ENCODE measurements around the gene RIPOR2. TPM values are rescaled to one million over a fixed set of nuclear protein-coding genes. Genes with fewer than 3 reads are reported as not detected.
A peak's percentile ranks its signal among the peaks of the same experiment; 100 is the strongest.

RIPOR2 gene, protein sequence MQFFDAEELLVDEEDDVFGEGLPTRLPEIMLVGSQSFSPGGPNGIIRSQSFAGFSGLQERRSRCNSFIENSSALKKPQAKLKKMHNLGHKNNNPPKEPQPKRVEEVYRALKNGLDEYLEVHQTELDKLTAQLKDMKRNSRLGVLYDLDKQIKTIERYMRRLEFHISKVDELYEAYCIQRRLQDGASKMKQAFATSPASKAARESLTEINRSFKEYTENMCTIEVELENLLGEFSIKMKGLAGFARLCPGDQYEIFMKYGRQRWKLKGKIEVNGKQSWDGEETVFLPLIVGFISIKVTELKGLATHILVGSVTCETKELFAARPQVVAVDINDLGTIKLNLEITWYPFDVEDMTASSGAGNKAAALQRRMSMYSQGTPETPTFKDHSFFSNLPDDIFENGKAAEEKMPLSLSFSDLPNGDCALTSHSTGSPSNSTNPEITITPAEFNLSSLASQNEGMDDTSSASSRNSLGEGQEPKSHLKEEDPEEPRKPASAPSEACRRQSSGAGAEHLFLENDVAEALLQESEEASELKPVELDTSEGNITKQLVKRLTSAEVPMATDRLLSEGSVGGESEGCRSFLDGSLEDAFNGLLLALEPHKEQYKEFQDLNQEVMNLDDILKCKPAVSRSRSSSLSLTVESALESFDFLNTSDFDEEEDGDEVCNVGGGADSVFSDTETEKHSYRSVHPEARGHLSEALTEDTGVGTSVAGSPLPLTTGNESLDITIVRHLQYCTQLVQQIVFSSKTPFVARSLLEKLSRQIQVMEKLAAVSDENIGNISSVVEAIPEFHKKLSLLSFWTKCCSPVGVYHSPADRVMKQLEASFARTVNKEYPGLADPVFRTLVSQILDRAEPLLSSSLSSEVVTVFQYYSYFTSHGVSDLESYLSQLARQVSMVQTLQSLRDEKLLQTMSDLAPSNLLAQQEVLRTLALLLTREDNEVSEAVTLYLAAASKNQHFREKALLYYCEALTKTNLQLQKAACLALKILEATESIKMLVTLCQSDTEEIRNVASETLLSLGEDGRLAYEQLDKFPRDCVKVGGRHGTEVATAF
- 2.4 TPM for polyA plus RNA-seq (2013, experiment 1 of 2)
- polyA plus RNA-seq (2013, experiment 2 of 2) = 2.5 TPM

DNA sequence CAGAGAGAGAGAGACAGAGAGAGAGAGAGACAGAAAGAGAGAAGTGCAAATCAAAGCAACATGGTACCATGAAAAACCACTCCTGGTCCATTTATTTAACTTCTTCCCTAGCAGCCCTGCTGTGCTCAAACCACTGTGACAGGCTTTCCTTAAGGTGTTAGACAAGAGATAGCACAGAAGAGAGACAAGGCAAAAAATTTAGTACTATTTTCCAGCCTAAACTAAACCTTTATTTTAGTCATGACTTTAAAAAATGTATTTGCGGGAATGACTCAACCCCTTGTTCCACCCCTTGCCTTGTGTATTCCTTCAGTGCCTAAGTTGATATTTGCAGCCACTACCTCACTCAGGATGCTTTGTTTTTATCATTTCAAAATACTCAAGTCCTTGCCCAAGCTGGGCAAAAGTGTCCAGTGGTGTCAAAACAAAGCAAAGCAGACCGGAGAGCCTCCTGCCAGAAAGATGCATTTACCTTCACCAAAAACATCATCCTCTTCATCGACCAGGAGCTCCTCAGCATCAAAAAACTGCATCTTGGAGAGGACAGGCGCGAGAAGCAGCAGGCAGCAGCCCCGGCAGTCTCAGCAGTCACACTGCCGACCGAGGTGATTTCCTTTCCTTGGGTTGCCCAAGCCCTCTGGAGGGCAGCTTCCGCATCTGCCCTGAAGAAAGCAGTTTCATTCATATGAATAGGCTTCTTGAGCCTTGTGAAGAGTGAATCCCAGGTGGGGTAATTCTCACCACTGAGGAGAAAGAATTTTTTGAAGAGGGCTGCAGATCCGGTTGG lies at the start of gene RIPOR2:
TSS of gene RIPOR2 (minus strand) at position 595 of the 787 bp plus-strand sequence. CDS start at position 533, 62 bp downstream.
- no peaks in the 10 kb centered on the region for H3K27me3 ChIP-seq (ENCODE audit: insufficient read depth, low read length, poor library complexity)
- no peak within 1 kb of the TSS for H4K8ac ChIP-seq (ENCODE audit: low read depth, low read length)
- peak within 1 kb of the TSS; percentile 12 for H3K4me2 ChIP-seq (ENCODE audit: low read length)
- H3K4ac ChIP-seq (ENCODE audit: low read depth, low read length) = peak within 1 kb of the TSS; percentile 70
- no peak within 1 kb of the TSS for H3K9ac ChIP-seq (ENCODE audit: low read length)
- peaks cover 3% of the 10 kb centered on the region for H3K4me1 ChIP-seq (ENCODE audit: control insufficient read depth, low read depth, low read length)
- H4K5ac ChIP-seq (ENCODE audit: low read length) = no peak within 1 kb of the TSS
- peak within 1 kb of the TSS; percentile 73 for H2BK120ac ChIP-seq (ENCODE audit: low read depth, low read length)
- no peak within 1 kb of the TSS for H2AK5ac ChIP-seq (ENCODE audit: low read length)
- no peaks in the 10 kb centered on the region for H3K36me3 ChIP-seq (ENCODE audit: control insufficient read depth, insufficient read depth, low read length)
- peak within 1 kb of the TSS; percentile 96 for H2BK15ac ChIP-seq (replicated peaks; ENCODE audit: low read depth)
- H3K79me2 ChIP-seq (ENCODE audit: control insufficient read depth, insufficient read depth, low read length) = no peaks in the 10 kb centered on the region
- peak within 1 kb of the TSS; percentile 80 for H3K18ac ChIP-seq (ENCODE audit: low read length)
- H3K23ac ChIP-seq (ENCODE audit: low read length) = no peak within 1 kb of the TSS
- peak within 1 kb of the TSS; percentile 45 for H3K56ac ChIP-seq (ENCODE audit: low read length)
- DNase-seq = peak; percentile 87
- no peaks in the 10 kb centered on the region for H3K79me1 ChIP-seq (ENCODE audit: low read length)
- peak within 1 kb of the TSS; percentile 11 for H2BK5ac ChIP-seq (ENCODE audit: low read length)
- H3K4me3 ChIP-seq (ENCODE audit: low read length) = no peak within 1 kb of the TSS
- peak within 1 kb of the TSS; percentile 38 for H3K27ac ChIP-seq (ENCODE audit: low read depth, low read length)
- no CpG with 5 or more reads among the region's 10 CpGs for WGBS (ENCODE audit: extremely low coverage, insufficient coverage, low lambda C conversion rate)

DNA sequence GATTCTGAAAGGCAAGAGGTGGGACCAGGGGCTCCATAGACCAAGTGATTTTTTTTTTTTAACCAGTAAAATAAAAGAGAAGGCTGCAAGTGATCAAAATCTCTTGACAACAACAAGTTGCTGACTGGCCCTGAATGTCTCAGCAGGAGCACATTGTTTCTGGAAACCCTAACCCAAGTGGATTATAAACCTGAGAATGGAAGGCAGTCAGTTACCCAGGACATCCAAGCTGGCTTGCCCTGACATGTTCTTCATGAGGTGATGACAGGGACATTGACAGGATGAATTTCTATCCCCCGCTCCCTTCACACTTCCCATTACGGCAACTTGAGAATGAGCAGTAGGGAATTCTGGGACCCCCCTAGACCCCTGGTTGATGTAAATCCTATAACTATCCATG lies 49.6 kb upstream of the RIPOR2 start:
- Histone ChIP-seq H3K79me2 (ENCODE audit: control insufficient read depth, insufficient read depth, low read length) (no peaks in the 10 kb centered on the region), H3K4me2 (ENCODE audit: low read length) (no peak overlapping the region), H2BK5ac (ENCODE audit: low read length) (no peak overlapping the region), H4K8ac (ENCODE audit: low read depth, low read length) (no peak overlapping the region), H3K4ac (ENCODE audit: low read depth, low read length) (peak overlapping the region; percentile 93), H2AK5ac (ENCODE audit: low read length) (no peak overlapping the region), H3K36me3 (ENCODE audit: control insufficient read depth, insufficient read depth, low read length) (no peaks in the 10 kb centered on the region), H3K79me1 (ENCODE audit: low read length) (no peaks in the 10 kb centered on the region), H3K56ac (ENCODE audit: low read length) (no peak overlapping the region), H3K4me3 (ENCODE audit: low read length) (no peak overlapping the region), H3K27me3 (ENCODE audit: insufficient read depth, low read length, poor library complexity) (no peaks in the 10 kb centered on the region), H2BK120ac (ENCODE audit: low read depth, low read length) (peak overlapping the region; percentile 85), H4K5ac (ENCODE audit: low read length) (no peak overlapping the region), H3K4me1 (ENCODE audit: control insufficient read depth, low read depth, low read length) (peaks cover 12% of the 10 kb centered on the region), H2BK15ac (replicated peaks; ENCODE audit: low read depth) (no peak overlapping the region), H3K9ac (ENCODE audit: low read length) (no peak overlapping the region), H3K23ac (ENCODE audit: low read length) (no peak overlapping the region), H3K18ac (ENCODE audit: low read length) (peak overlapping the region; percentile 99), H3K27ac (ENCODE audit: low read depth, low read length) (peak overlapping the region; percentile 49)
- DNase-seq = peak; percentile 66
- WGBS (ENCODE audit: extremely low coverage, insufficient coverage, low lambda C conversion rate) = no CpG with 5 or more reads among the region's 2 CpGs

DNA sequence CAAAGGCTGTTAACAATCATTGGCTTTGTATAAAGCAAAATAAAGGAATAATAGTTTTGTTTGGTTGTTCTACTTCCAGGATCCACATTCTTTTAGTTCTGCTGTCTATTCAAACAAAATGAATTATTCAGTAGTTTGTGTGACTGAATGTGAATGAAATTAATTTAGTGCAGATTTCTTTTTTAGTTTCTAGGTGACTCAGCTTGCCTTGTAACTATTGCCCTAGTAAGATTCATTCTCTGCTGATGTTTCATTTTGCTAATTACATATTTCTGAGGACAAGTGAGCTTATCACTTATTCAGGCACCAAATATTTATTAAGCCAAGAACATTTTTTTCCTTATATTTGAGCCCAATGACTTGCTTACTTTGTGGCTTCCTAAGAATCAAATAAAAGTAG lies 46.5 kb upstream of the RIPOR2 start:
- Histone ChIP-seq H2BK120ac (ENCODE audit: low read depth, low read length) (no peak overlapping the region), H2AK5ac (ENCODE audit: low read length) (no peak overlapping the region), H3K27me3 (ENCODE audit: insufficient read depth, low read length, poor library complexity) (no peaks in the 10 kb centered on the region), H3K36me3 (ENCODE audit: control insufficient read depth, insufficient read depth, low read length) (no peaks in the 10 kb centered on the region), H3K4me3 (ENCODE audit: low read length) (no peak overlapping the region), H3K4me1 (ENCODE audit: control insufficient read depth, low read depth, low read length) (peaks cover 12% of the 10 kb centered on the region), H4K8ac (ENCODE audit: low read depth, low read length) (no peak overlapping the region), H3K9ac (ENCODE audit: low read length) (no peak overlapping the region), H3K18ac (ENCODE audit: low read length) (no peak overlapping the region), H3K27ac (ENCODE audit: low read depth, low read length) (no peak overlapping the region), H3K4me2 (ENCODE audit: low read length) (no peak overlapping the region), H3K79me2 (ENCODE audit: control insufficient read depth, insufficient read depth, low read length) (no peaks in the 10 kb centered on the region), H3K23ac (ENCODE audit: low read length) (no peak overlapping the region), H3K4ac (ENCODE audit: low read depth, low read length) (no peak overlapping the region), H3K56ac (ENCODE audit: low read length) (no peak overlapping the region), H3K79me1 (ENCODE audit: low read length) (no peaks in the 10 kb centered on the region), H4K5ac (ENCODE audit: low read length) (no peak overlapping the region), H2BK15ac (replicated peaks; ENCODE audit: low read depth) (no peak overlapping the region), H2BK5ac (ENCODE audit: low read length) (no peak overlapping the region)
- no peak for DNase-seq

DNA sequence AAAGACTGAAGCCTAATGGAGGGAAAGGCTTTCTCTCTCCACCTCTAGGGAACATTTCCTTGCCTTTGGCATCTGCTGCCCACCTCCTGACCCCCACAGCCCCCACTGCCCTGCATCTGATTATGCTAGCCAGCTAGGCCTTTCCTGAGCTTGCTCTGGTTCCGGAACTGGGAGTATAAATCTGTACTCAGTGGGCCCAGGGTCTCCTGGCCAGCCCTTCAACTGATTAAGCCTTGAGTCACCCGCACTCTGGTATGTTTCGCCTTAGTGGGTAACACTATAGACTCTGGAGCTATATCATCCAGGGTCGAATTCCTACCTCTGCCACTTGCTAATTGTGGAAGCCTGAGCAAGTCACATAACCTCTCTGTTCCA lies 45.6 kb upstream of the RIPOR2 start:
- peak overlapping the region; percentile 87 for H3K4ac ChIP-seq (ENCODE audit: low read depth, low read length)
- H3K4me3 ChIP-seq (ENCODE audit: low read length) = no peak overlapping the region
- DNase-seq = peak; percentile 89
- no peak overlapping the region for H4K8ac ChIP-seq (ENCODE audit: low read depth, low read length)
- no peaks in the 10 kb centered on the region for H3K79me1 ChIP-seq (ENCODE audit: low read length)
- H2BK15ac ChIP-seq (replicated peaks; ENCODE audit: low read depth) = no peak overlapping the region
- H3K56ac ChIP-seq (ENCODE audit: low read length) = peak overlapping the region; percentile 78
- no peak overlapping the region for H4K5ac ChIP-seq (ENCODE audit: low read length)
- no peak overlapping the region for H3K23ac ChIP-seq (ENCODE audit: low read length)
- H3K18ac ChIP-seq (ENCODE audit: low read length) = peak overlapping the region; percentile 82
- no peak overlapping the region for H3K4me2 ChIP-seq (ENCODE audit: low read length)
- no peak overlapping the region for H2AK5ac ChIP-seq (ENCODE audit: low read length)
- H2BK120ac ChIP-seq (ENCODE audit: low read depth, low read length) = peak overlapping the region; percentile 99
- WGBS (ENCODE audit: extremely low coverage, insufficient coverage, low lambda C conversion rate) = no CpG with 5 or more reads among the region's 4 CpGs
- H3K27me3 ChIP-seq (ENCODE audit: insufficient read depth, low read length, poor library complexity) = no peaks in the 10 kb centered on the region
- no peaks in the 10 kb centered on the region for H3K36me3 ChIP-seq (ENCODE audit: control insufficient read depth, insufficient read depth, low read length)
- peak overlapping the region; percentile 64 for H2BK5ac ChIP-seq (ENCODE audit: low read length)
- peaks cover 12% of the 10 kb centered on the region for H3K4me1 ChIP-seq (ENCODE audit: control insufficient read depth, low read depth, low read length)
- H3K27ac ChIP-seq (ENCODE audit: low read depth, low read length) = peak overlapping the region; percentile 96
- peak overlapping the region; percentile 17 for H3K9ac ChIP-seq (ENCODE audit: low read length)
- no peaks in the 10 kb centered on the region for H3K79me2 ChIP-seq (ENCODE audit: control insufficient read depth, insufficient read depth, low read length)

Measured in mesendoderm (in vitro differentiated cells).